Endodermal cell (in vitro differentiated cells): ENCODE data around the gene FAM13B. TPM values are rescaled to one million over a fixed set of nuclear protein-coding genes. Genes with fewer than 3 reads are reported as not detected.
A peak's percentile ranks its signal among the peaks of the same experiment; 100 is the strongest.

Experiments
- DNase-seq: peaks from one replicate; pipeline ENCODE4 v3.0.0-alpha.2; 2017
- H3K27ac ChIP-seq: 2 replicates; pipeline ENCODE4 v1.5.1; 2013; ENCODE audit warnings: mild to moderate bottlenecking, low read depth, low read length, moderate library complexity
- H3K27me3 ChIP-seq: 2 replicates; pipeline ENCODE4 v1.6.1; 2013; ENCODE audit warnings: mild to moderate bottlenecking, low read length, moderate library complexity; ENCODE audit not compliant: insufficient read depth, control insufficient read depth, poor library complexity, severe bottlenecking
- H3K36me3 ChIP-seq: 2 replicates; pipeline ENCODE4 v1.7.0; 2013; ENCODE audit warnings: mild to moderate bottlenecking, low read length, moderate library complexity; ENCODE audit not compliant: control insufficient read depth, insufficient read depth
- H3K4me1 ChIP-seq: one replicate; pipeline ENCODE4 v1.7.0; 2013; ENCODE audit warnings: low read length; ENCODE audit not compliant: control insufficient read depth, insufficient read depth
- H3K4me3 ChIP-seq: 2 replicates; pipeline ENCODE4 v1.5.1; 2013; ENCODE audit warnings: mild to moderate bottlenecking, low read length, moderate library complexity
- H3K9ac ChIP-seq: 2 replicates; pipeline ENCODE4 v1.6.1; 2013; ENCODE audit warnings: mild to moderate bottlenecking, low read length, moderate library complexity; ENCODE audit not compliant: poor library complexity, severe bottlenecking; ENCODE audit errors: extremely low read depth
- H3K9me3 ChIP-seq: 2 replicates; pipeline ENCODE4 v1.6.1; 2013; ENCODE audit warnings: mild to moderate bottlenecking, low read length, moderate library complexity; ENCODE audit not compliant: control insufficient read depth
- H3K27ac Mint-ChIP-seq: 2 replicates; pipeline ENCODE4 v1.8.0; 2020; ENCODE audit warnings: mixed read lengths
- H3K27me3 Mint-ChIP-seq: 2 replicates; pipeline ENCODE4 v1.8.0; 2021; ENCODE audit warnings: mild to moderate bottlenecking, mixed read lengths; ENCODE audit not compliant: insufficient read depth
- H3K36me3 Mint-ChIP-seq: 2 replicates; pipeline ENCODE4 v1.8.0; 2020; ENCODE audit warnings: low read depth, mixed read lengths
- H3K4me1 Mint-ChIP-seq: 2 replicates; pipeline ENCODE4 v1.8.0; 2020; ENCODE audit warnings: mixed read lengths
- H3K4me3 Mint-ChIP-seq: 2 replicates; pipeline ENCODE4 v1.8.0; 2020; ENCODE audit warnings: mild to moderate bottlenecking, moderate library complexity, mixed read lengths
- H3K9me3 Mint-ChIP-seq: 2 replicates; pipeline ENCODE4 v1.8.0; 2020; ENCODE audit warnings: mild to moderate bottlenecking, mixed read lengths
- WGBS, 2 experiments: methylation state at CpG; one replicate each; pipeline versions ENCODE4 v1.1.5 to v1.1.7; 2013; ENCODE audit warnings: missing lambda C conversion rate in 2 of 2, mixed read lengths in 1 of 2; ENCODE audit not compliant: insufficient coverage in 1 of 2, insufficient read length in 1 of 2; 5-methylcytosine and 5-hydroxymethylcytosine counted together
- total RNA-seq, 2 donors: library from RNA; stranded (reverse); fragmentation: NEBNext Ultra II Directional in 1 of 2; extraction: Animal tissue kit (Norgen Biotek cat#: 25700) in 1 of 2; gene quantifications; 2 replicates in 1 of 2; 3 replicates in 1 of 2; pipeline ENCODE4 v1.2.1, GENCODE V29; 2021
- TF ChIP-seq, protein P1 (sequence below): fragments of 200-600 bp; sonication (generic); conservative IDR thresholded peaks from 2 replicates; pipeline ENCODE4 v1.5.0; 2021; ENCODE audit warnings: antibody characterized with exemption, mild to moderate bottlenecking

FAM13B gene
- total RNA-seq, 2 donors from 2014 or later: 22.9 to 28.7 TPM

DNA sequence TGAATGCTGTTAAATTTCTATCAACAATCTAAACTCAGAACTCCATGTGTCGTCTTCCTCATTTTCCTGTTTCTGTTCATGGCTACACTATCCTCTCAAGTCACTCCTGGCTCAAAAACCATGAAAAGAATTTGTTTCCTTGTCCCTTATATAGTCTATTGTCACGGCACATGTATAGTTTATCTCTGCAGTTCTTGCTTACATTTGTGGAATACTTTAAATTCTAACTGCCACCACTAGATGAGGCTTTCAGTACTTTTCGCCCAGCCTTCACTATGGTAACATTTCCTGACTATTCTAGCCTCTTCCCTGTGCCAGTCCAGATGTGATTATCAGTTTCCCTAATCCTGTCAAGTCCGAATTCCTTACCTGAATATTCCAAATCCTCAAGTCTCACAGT, 109.0 kb downstream of the FAM13B start:
- Mint-ChIP-seq H3K27ac (no peak overlapping the region), H3K4me3 (no peak overlapping the region), H3K9me3 (no peaks in the 10 kb centered on the region), H3K36me3 (peaks cover under 1% of the 10 kb centered on the region), H3K27me3 (no peaks in the 10 kb centered on the region), H3K4me1 (peaks cover 5% of the 10 kb centered on the region)
- Histone ChIP-seq H3K4me3 (no peak overlapping the region), H3K4me1 (no peaks in the 10 kb centered on the region), H3K27me3 (no peaks in the 10 kb centered on the region), H3K9me3 (no peaks in the 10 kb centered on the region), H3K36me3 (no peaks in the 10 kb centered on the region), H3K27ac (no peak overlapping the region), H3K9ac (no peak overlapping the region)
- TF ChIP-seq, protein P1, sequence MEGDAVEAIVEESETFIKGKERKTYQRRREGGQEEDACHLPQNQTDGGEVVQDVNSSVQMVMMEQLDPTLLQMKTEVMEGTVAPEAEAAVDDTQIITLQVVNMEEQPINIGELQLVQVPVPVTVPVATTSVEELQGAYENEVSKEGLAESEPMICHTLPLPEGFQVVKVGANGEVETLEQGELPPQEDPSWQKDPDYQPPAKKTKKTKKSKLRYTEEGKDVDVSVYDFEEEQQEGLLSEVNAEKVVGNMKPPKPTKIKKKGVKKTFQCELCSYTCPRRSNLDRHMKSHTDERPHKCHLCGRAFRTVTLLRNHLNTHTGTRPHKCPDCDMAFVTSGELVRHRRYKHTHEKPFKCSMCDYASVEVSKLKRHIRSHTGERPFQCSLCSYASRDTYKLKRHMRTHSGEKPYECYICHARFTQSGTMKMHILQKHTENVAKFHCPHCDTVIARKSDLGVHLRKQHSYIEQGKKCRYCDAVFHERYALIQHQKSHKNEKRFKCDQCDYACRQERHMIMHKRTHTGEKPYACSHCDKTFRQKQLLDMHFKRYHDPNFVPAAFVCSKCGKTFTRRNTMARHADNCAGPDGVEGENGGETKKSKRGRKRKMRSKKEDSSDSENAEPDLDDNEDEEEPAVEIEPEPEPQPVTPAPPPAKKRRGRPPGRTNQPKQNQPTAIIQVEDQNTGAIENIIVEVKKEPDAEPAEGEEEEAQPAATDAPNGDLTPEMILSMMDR: peak; percentile 35
- 86 to 96% methylated on average over 4 of the region's 4 CpGs for WGBS, 2 experiments
- DNase-seq: no peak

GRCh38 chr5:137921931-137922330, 110.9 kb downstream of the FAM13B start:
- H3K4me3 Mint-ChIP-seq: no peak overlapping the region
- no peak overlapping the region for H3K27ac Mint-ChIP-seq
- TF ChIP-seq, protein P1: no peak
- WGBS, 2 experiments: 90 to 92% methylated on average over 2 to 3 of the region's 3 CpGs
- DNase-seq: no peak
- no peaks in the 10 kb centered on the region for H3K9me3 ChIP-seq
- peaks cover 5% of the 10 kb centered on the region for H3K4me1 Mint-ChIP-seq
- H3K27ac ChIP-seq: no peak overlapping the region
- H3K4me1 ChIP-seq: no peaks in the 10 kb centered on the region
- no peaks in the 10 kb centered on the region for H3K27me3 Mint-ChIP-seq
- no peaks in the 10 kb centered on the region for H3K27me3 ChIP-seq
- no peaks in the 10 kb centered on the region for H3K36me3 ChIP-seq
- H3K36me3 Mint-ChIP-seq: no peaks in the 10 kb centered on the region
- H3K4me3 ChIP-seq: no peak overlapping the region
- peaks cover under 1% of the 10 kb centered on the region for H3K9me3 Mint-ChIP-seq
- H3K9ac ChIP-seq: no peak overlapping the region

DNA sequence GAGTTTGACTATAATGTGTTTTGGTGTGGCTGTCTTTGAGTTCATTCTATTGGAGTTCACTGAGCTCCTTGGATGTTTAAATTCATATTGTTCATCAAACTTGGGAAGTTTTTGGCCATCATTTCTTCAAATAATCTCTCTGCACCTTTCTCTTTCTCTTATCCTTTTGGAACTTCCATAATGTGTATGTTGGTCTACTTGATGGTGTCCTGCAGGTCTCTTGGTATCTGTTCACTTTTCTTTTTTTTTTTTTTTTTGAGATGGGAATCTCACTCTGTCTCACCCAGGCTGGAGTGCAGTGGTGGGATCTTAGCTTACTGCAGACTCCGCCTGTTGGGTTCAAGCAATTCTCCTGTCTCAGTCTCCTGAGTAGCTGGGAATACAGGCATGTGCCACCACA, 116.0 kb downstream of the FAM13B start:
- no peak for DNase-seq
- Mint-ChIP-seq H3K9me3 (peaks cover 4% of the 10 kb centered on the region), H3K27ac (no peak overlapping the region), H3K36me3 (no peaks in the 10 kb centered on the region), H3K27me3 (no peaks in the 10 kb centered on the region), H3K4me3 (no peak overlapping the region), H3K4me1 (no peaks in the 10 kb centered on the region)
- TF ChIP-seq, protein P1: no peak
- Histone ChIP-seq H3K36me3 (no peaks in the 10 kb centered on the region), H3K27ac (no peak overlapping the region), H3K9ac (no peak overlapping the region), H3K9me3 (peaks cover 8% of the 10 kb centered on the region), H3K4me1 (no peaks in the 10 kb centered on the region), H3K27me3 (no peaks in the 10 kb centered on the region), H3K4me3 (no peak overlapping the region)
- 0 to 53% methylated on average over 1 of the region's 1 CpG for WGBS, 2 experiments
